ENCODE data around the gene ZNF516.

ZNF516 gene

DNA sequence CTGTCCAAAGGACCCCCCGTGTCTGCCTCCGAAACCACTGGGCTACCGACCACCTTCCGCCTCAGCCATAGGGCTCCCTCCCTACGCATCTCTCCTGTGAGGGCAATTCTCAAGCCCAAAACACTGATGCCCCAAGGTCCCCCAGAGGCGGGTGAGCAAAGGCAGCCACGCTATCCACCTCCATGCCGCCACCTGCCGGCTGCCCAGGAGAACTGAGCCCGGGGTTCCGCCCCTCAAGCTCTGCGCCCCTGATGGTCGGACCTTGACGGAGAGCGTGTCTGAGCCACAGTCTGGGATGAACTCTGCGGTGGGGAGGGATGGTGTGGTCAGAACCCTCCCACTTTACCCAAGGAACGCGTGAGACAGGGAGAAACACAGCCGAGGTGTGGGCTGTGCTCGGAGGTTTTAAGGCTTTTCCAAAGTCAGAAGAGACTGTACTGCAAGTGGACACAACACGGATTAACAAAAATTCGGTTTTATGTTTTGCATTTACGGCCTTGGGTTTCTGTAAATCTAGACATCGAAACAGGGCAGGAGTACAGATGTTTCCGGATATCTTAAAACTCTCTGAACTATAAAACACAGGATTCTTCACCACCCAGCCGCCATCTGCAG lies 114.1 kb downstream of the ZNF516 start:
- no peak for DNase-seq (ENCODE audit: low read depth in 2 of 2)

DNA sequence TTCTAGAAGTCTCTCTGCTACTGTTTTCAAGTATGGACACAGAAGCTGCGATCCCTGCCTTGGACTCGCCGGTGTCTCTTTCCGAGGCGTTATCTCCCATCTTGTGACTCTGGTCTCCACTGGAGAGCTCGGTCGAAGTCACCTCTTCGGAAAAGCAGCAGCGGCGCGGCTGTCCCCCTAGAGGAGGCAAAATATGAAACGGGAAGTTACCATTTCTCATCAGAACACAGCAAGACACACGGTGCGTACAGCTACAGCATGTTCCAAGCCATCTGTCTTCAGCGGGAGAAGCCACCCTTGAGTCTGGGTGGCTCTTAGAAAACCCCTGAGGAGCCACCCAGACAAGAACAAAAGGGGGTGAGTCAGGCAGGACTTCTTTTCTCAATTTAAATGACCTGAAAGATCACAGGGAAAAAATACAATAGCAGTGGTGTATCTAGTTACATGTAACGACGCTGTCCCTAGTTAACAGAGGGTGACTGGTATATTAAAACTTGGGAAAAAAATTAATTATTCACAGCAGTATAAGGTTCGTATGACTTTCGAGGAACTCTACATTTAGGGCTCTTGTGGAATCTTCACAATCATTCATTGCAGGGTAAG lies 114.8 kb downstream of the ZNF516 start:
- DNase-seq (ENCODE audit: low read depth in 2 of 2), result no peak

DNA sequence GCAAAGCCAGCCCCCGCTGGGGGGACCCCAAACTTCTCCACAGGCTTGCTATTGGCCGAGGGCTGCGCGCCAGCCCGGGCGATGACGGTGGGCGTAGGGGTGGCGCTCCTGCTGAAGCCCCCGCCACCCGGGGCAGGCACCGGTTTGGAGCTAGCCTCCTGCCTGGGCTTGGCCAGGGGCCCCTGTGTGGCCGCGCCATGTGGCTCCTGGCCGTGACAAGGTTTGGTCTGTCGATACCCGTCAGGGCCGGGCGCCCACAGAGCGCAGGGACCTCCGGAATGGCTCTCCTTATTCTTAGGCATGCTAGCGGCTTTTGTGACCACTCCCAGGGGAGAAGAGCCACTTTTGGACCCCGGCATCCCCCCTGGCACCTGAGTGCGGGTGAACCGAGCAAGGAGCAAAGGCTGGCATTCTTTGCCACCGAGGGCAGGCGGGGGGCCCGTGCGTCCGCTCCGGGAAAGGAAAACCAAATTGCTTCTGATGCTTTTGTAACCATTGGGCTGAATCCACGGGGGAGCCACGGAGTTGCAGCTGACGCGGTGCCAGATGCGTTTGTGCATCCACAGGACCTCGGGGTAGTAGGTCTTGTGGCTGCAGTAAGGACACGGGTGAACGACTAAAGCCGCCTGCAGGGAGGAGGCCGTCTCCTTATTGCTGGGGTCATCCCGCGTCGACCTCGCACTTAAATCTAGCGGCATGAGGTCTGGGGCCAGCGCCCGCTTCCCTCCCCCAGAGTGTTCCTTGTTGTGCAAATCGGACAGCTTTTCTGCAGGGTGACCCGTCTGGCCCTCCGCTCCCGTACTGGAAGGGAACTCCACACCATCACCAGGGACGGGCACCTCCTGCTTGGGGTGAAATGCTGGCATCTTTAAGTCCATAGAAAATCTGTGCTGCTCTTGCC lies 115.6 kb downstream of the ZNF516 start:
- no peak for DNase-seq (ENCODE audit: low read depth in 2 of 2)

DNA sequence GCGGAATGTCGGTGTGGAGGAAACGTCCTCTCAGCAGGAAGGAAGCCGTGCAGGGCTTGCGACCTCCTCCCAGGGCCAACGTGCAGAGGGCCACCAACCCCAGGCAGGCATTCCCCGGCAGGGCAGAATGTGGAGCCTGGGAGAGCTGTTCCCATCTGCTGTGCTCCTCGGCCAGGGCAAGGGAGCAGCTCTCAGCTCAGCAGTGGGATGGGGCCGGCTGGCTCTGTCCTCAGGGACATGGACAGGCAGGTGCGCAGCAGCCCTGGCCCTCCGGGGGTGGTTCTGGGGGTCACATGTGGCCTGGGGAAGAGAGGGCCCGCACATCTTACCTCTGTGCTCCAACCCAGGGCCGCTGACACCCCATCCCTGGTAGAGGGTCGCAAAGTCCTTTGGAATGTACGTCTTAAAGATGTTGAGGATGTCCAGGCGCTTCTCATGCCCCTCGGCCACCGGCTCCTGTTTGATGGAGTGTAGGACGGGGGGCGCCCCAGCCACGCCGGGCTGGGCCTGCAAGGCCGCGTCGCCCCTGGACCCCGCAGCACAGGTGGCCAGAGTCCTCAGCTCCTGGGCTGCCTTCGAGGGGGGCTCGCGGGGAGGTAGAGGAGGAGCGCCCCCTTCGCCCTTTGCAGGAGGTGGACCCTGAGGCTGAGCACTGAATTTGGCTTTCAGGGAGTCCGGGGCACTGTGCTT lies 116.4 kb downstream of the ZNF516 start:
- DNase-seq (ENCODE audit: low read depth in 2 of 2), result no peak

DNA sequence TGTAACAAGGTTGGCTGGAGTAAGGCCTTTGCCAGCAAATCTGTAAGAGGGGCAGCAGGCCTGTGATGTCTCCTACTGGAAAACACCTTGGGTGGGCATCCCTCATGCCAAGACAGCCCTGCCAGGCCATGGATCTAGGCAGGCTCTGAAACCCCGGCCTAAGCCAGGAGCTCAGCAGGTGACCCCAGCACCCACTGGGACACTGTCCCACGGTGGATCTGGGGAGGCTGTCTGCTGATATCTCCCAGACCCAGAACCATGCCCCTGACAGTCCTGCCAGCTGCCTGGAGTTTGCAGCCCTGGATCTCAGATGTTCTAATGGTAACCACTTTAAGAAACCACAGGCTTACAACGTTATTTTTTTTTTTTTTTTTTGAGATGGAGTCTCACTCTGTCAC lies 117.7 kb downstream of the ZNF516 start:
- DNase-seq (ENCODE audit: low read depth in 2 of 2), result no peak

DNA sequence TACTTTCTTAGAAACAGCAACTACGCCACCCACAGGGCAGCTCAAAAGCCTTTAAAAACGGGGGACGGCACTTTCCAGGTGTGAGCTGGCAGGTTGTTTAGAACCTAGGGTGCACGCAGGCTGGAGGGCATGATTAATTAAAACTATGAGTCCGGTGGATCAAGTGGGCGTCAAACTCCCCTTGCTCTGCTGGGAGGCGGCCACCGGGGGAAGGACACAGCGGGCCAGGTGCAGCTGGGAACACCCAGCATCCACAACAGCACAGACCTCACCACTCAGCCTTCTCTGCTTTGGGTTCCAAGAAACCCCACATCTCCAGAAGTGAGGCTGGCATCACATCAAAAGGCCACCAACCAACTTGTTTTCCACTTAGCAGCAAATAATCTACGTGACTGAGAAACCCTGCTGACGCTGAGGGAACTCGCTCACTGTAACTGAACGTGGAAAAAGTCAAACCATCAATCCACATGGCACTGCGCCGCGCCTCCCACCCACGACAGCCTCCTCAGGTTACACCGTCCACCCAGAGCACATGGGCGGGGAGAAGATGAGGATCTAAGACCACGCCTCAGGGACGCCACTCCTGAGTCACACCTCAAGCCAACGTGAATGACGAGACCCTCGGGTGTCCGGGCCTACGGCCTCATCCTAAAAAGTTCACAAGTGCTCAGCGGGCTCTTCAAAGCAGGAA lies 118.2 kb downstream of the ZNF516 start:
- DNase-seq (ENCODE audit: low read depth in 2 of 2), result peak; percentile 29 to 54

DNA sequence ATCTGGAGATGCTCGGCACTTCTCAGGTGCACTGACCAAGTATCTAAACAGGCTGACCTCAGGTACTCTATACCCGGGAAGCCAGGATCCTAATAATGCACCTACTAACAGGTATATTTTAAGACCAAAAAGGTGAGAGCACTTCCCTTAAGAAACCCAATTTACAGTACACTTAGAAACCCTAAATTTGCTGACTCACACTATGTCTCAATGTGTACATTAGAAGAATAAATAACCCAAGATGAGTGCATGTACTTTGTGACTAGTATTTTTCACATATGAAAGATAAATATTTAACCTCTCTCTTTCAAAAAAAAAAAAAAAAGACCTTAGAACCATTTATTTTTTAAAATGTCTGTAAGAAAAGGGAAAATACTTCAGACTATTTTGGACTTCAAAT lies 118.8 kb downstream of the ZNF516 start:
- DNase-seq (ENCODE audit: low read depth in 2 of 2), result no peak

DNA sequence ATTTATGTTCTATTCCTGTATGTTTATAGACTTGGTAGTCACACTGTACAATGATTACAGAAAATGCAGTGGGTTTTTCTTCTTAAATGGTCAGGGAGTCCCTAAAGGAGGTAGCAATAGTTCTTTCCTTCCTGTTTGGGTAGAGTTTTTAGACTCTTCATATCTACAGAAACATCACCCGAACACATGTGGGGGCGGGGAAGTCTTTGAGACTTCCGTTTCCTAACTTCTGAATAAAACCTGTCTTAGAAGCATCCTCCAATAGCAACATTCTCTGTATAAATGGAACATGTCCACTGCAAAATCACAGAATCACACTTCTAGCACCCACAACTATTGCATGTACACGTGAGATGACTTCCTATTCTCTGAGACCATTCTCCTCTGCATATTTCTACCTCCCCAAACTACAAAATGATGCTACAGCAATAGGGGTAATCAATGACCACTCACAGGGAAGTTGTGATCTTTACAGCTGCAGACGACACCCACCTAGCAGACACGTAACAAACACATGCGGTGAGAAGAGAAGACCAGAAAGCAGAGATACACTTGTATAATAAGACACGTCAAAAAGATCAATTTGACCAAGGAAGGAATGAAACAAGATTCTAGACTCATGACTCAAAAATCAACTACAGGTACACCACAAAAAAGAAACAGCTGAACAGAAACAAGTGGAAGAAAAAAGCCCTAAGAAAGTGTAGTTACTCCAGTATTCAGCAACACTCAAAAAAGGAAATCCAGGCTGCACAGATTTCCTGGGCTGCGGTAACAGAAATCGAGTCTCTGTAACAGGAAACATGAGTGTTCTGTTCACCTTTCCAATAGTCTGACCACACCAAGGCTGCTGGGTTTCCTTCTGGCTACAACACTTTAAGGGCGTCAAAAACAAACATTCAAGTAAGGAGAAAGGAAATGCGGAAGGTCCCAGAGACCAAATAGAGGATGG lies 120.4 kb downstream of the ZNF516 start:
- DNase-seq (ENCODE audit: low read depth in 2 of 2), result peak in 1 of 2 donors; percentile 33

DNA sequence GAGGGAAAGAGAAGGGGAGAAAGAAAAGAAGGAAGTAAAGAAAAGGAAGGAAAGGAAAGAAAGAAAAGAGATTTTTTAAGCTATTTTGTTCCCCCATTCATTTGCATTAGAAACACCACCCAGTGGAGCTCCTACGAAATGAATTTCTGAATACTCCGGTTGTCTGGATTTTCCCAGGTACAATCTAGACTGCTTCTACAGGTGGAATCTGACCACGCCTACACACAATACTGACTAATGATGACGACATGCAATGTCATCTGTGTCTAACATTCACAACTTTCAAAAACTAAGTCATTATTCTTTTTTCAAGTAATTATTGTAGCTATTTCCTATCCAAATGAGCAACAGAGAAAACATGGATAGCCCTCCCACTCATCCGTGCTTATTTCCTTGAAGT lies 121.7 kb downstream of the ZNF516 start:
- DNase-seq (ENCODE audit: low read depth in 2 of 2), result no peak

DNA sequence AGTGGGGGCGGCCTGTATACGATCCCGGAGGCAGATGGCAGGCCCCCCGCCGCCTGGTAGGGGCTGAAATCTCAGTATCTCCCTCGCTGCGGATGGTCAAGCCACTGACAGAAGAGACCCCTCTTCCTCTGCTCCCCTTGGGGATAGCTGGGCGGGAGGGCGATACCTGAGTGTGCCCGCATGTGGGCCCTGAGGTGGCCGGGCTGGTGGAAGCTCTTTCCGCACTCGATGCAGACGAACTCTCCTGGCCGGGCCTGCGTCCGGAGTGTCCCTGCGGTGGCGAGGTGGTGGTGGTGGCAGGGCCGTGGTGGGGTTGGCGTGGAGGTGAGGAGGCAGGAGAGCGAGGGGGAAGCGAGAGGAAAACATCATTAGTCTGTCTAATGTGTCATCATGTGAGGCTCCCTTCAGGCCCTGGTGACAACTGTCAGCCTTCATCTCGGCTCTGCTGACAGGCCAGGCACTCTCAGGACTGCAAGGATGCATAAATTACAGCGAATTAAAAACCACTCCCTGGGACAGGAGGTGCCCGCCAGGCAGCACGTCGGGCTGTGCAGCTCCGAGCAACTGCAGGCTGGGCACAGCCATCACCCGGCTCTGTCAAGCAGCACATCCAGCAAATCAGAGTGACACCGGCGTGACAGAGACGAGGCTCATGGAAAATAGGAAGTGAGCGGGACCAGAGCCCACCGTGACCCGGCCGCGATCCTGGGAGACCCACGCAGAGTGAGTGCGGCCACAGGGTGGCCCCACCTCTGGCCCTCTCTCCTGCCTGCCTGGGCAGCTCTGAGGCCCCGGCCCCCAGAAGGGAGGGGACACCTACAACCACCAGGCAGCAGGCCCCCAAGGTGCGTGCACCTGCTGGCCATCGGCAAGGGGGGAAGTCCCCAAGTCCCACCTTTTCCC lies 123.5 kb downstream of the ZNF516 start:
- no peak for DNase-seq (ENCODE audit: low read depth in 2 of 2)

DNA sequence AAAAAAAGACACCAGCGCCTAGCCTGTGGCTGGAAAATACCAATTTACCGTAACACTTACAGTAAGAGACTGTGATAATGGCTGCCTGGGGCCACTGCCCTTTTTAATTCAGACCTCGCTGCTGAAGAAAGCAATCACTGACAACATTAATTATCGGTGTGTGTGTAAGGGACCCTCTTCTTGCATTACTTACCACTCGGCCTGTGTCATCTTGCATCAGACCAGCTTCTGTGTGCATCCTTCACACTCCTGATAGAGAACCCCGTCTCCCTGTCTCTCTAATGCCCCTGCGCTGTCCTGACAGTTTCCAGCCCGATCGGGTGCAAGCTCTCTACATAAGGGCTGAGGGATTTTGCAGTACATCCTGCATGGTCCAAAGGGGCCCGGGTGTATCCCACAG lies 124.4 kb downstream of the ZNF516 start:
- no peak for DNase-seq (ENCODE audit: low read depth in 2 of 2)

DNA sequence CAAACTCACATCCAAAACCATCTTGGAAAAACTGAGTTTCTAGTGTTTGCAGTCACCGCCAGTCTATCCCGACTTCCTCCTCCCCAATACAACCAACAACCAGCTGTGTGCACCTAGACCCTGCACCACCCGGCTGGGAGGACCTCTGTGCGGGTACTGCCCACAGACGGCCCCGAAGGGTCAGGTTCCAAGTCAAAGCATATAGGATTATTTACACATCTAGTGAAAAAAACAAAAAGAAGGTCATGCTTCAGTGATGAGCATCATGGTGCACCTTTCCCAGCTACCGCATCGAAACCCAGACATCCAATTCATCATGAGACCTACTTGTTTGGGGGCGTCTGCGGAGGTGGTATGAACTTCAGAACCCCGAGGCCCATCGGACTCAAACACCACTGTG lies 124.8 kb downstream of the ZNF516 start:
- DNase-seq (ENCODE audit: low read depth in 2 of 2), result no peak

DNA sequence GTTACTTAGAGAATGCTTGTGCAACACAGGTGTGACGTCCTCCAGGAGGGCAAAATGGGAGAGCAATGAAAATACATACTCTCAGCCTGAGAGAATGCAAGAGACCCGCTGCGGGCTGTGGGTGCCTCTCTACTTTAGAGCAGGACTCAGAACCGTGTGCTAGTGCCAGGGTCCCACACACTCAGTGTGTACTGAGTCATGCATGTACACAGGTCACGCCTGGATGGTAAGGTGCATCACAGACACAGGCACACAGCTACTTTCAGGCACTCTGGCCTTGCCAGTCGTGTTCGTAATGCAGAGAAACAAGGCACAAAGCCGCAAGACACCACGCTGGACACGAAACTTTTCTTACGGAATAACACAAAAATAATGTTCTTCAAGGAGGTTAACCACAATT lies 125.3 kb downstream of the ZNF516 start:
- no peak for DNase-seq (ENCODE audit: low read depth in 2 of 2)

DNA sequence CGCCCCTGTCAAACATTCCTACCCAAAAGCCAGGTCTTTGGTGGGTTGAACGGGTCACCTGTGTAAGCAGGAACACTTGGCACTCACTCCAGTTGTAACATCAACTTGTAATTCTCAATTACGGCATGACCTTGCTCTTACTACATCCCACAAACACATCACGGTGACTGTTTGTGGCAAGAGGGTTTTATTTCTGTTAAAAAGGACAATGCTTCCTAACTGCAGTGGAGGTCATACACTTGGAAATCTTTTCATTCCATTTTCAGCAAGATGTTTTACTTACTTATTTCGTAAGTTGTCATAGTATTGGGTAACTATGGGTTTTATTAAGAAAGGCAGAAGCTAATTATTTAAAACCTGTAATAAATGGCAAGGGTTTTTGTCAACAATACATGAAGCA lies 126.1 kb downstream of the ZNF516 start:
- DNase-seq (ENCODE audit: low read depth in 2 of 2), result no peak

DNA sequence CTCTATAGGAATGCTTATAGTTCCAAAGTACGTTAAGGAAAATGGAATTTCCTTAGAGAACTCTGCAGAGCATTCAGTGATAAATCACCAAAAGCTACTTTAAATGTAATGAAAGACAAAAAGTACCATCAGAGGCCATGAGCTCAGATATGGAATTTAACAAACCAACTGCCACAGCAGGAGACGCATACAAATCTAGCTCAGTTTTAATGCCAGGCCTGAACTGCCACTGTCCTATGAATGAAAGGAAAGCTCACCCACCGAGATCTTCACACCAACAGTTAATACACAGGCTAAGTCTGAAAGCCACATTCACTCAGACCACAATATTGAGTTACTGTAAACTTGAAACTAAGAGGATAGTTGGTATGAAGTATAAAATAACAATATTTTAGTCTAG lies 126.8 kb downstream of the ZNF516 start:
- DNase-seq (ENCODE audit: low read depth in 2 of 2), result no peak

DNA sequence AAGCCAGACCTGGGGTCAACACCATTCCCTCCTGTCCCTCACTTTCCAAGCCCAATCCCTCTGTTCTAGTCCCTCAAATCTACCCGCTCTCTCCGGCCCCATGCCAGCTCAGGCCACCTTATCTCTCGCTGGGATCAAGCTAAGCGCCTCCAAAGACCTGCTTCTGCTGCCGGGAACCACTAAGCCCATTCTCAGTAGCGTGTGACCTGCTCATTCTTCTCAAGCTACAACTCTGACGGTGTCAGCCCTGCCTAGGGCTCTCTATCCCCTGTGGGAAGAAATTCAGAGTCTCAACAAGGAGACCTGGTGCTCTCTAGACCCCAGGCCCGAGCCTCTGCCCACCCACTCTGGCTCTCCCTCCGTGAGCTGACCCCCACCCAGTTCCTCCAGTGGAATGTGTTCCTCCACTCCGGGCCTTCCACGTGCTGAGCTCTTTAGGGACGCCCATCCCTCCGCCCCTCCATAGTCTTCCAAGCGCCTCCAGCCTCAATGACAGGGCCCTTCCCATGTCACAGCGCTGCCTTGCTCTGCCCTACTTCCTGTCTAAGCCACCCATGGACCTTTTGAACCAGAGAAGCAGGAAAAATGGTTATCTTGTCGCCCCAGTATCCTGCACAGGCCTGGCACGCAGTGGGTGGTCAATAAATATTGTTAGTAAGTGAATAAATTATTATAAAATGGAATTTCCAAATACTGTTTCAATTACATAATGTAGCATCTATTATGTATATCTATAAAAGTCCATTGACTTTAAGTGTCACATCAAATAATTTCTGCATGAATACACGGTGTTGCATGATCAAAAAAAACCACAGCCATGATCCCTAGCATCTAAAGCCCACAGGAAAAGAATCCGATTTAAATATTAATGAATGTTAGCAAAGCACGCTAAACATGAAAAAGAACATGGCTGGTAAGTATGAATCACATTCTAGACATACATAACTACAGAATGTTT lies 127.6 kb downstream of the ZNF516 start:
- no peak for DNase-seq (ENCODE audit: low read depth in 2 of 2)

DNA sequence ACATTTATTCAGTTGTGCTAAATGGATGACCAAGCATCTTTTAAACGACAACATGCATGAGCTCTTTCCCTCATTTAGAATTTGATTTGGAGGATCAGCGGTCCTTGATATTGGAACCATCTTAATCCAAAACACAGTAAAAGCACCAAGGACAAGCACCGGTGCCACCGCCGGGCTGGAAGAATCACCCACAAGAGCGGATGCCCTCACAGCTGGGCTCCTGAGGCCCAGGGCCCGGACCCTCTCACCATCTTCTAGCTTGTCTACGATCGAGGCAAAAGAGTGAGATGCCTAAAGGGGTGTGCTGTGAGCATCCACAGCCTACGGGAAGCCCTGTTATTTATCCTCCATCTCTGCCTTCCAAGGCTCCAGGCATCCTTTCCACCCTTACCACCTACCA lies 129.5 kb downstream of the ZNF516 start:
- DNase-seq (ENCODE audit: low read depth in 2 of 2), result no peak
